ENCODE results near the gene FNDC3B.

FNDC3B gene

DNA sequence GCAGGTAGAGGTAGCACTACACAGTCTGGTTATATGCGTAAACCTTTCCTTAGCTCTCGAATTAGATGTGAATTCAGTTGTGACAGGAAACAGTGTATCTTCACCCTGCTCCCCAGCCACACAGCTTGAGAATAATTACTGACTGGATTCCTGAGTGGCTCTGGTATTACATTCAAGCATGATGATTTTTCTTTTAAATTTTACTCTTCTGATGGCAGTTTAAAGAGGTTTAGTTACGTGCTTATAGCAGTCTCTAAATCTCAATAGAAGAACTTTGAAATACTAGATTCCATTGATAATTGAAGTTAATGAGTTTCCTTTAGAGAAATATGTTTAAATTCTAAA lies 98.8 kb downstream of the FNDC3B start:
- TF ChIP-seq, protein P1, sequence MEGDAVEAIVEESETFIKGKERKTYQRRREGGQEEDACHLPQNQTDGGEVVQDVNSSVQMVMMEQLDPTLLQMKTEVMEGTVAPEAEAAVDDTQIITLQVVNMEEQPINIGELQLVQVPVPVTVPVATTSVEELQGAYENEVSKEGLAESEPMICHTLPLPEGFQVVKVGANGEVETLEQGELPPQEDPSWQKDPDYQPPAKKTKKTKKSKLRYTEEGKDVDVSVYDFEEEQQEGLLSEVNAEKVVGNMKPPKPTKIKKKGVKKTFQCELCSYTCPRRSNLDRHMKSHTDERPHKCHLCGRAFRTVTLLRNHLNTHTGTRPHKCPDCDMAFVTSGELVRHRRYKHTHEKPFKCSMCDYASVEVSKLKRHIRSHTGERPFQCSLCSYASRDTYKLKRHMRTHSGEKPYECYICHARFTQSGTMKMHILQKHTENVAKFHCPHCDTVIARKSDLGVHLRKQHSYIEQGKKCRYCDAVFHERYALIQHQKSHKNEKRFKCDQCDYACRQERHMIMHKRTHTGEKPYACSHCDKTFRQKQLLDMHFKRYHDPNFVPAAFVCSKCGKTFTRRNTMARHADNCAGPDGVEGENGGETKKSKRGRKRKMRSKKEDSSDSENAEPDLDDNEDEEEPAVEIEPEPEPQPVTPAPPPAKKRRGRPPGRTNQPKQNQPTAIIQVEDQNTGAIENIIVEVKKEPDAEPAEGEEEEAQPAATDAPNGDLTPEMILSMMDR (IDR thresholded peaks at IDR 0.05; ENCODE audit: insufficient read depth, low read length, poor library complexity, severe bottlenecking) = no peak
- no peak for TF ChIP-seq EZH2phosphoT487 (conservative IDR thresholded peaks at IDR 0.05; ENCODE audit: low read length)
- H3K36me3 ChIP-seq (ENCODE audit: low read length) = no peaks in the 10 kb centered on the region
- H2AFZ ChIP-seq (ENCODE audit: low read depth, low read length, severe bottlenecking) = no peak overlapping the region
- H3K27ac ChIP-seq (ENCODE audit: low read depth, low read length) = no peak overlapping the region
- H3F3A ChIP-seq (ENCODE audit: insufficient read depth) = no peaks in the 10 kb centered on the region
- H3K9me3 ChIP-seq (ENCODE audit: insufficient read depth, low read length) = no peaks in the 10 kb centered on the region
- H3K27me3 ChIP-seq (ENCODE audit: low read length) = no peaks in the 10 kb centered on the region
- H3K9ac ChIP-seq (ENCODE audit: low read length) = no peak overlapping the region
- no peaks in the 10 kb centered on the region for H3K9me2 ChIP-seq (replicated peaks; ENCODE audit: insufficient read depth, low read length)
- no peak overlapping the region for H3K4me3 ChIP-seq (ENCODE audit: insufficient read depth, low read length, poor library complexity, severe bottlenecking)
- no peaks in the 10 kb centered on the region for H3K79me2 ChIP-seq (ENCODE audit: insufficient read depth, low read length)
- H4K20me1 ChIP-seq (ENCODE audit: low read depth, low read length) = no peaks in the 10 kb centered on the region
- no peak overlapping the region for H3K4me2 ChIP-seq (ENCODE audit: low read depth, low read length, poor library complexity, severe bottlenecking)

DNA sequence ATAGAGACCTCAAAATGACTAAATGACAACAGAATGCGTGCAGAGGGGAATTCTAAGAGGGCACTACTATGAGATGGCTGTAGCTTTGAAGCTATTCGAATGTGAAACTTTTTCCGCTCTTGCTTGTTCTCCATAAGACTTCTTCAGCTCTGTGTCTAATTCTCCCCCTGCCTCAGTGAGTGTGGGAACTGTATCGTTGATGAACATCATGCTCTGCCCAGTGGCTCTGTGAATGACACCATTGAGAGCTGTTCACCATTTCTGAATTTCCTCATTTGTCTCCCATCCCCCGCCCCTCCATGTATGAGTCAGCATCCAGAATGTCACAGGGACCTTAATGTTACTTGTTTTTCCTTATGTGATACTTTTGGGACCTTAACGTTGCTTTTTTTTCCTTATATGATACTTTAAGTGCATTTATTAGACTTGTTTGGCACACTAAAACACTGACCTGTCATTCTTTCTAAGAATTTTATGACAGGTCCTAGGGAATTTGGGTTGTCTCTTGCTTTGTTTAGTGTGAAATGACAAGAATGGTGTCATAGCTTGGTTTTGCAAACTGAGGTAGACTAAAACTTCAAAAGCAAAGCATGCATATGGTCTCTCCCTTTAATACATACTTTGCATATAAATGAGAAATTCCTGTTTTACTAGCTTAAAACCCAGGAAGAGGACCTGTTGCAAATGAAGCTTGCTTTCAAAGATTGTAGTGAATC lies 99.6 kb downstream of the FNDC3B start:
- H2AFZ ChIP-seq (ENCODE audit: low read depth, low read length, severe bottlenecking) = no peak overlapping the region
- H3K36me3 ChIP-seq (ENCODE audit: low read length) = no peaks in the 10 kb centered on the region
- H3K27ac ChIP-seq (ENCODE audit: low read depth, low read length) = no peak overlapping the region
- H3K4me2 ChIP-seq (ENCODE audit: low read depth, low read length, poor library complexity, severe bottlenecking) = no peak overlapping the region
- H3F3A ChIP-seq (ENCODE audit: insufficient read depth) = no peaks in the 10 kb centered on the region
- H3K79me2 ChIP-seq (ENCODE audit: insufficient read depth, low read length) = no peaks in the 10 kb centered on the region
- no peaks in the 10 kb centered on the region for H3K27me3 ChIP-seq (ENCODE audit: low read length)
- H3K9me2 ChIP-seq (replicated peaks; ENCODE audit: insufficient read depth, low read length) = no peaks in the 10 kb centered on the region
- TF ChIP-seq EZH2phosphoT487 (conservative IDR thresholded peaks at IDR 0.05; ENCODE audit: low read length) = no peak
- H3K4me3 ChIP-seq (ENCODE audit: insufficient read depth, low read length, poor library complexity, severe bottlenecking) = no peak overlapping the region
- no peaks in the 10 kb centered on the region for H3K9me3 ChIP-seq (ENCODE audit: insufficient read depth, low read length)
- H4K20me1 ChIP-seq (ENCODE audit: low read depth, low read length) = no peaks in the 10 kb centered on the region
- no peak overlapping the region for H3K9ac ChIP-seq (ENCODE audit: low read length)

DNA sequence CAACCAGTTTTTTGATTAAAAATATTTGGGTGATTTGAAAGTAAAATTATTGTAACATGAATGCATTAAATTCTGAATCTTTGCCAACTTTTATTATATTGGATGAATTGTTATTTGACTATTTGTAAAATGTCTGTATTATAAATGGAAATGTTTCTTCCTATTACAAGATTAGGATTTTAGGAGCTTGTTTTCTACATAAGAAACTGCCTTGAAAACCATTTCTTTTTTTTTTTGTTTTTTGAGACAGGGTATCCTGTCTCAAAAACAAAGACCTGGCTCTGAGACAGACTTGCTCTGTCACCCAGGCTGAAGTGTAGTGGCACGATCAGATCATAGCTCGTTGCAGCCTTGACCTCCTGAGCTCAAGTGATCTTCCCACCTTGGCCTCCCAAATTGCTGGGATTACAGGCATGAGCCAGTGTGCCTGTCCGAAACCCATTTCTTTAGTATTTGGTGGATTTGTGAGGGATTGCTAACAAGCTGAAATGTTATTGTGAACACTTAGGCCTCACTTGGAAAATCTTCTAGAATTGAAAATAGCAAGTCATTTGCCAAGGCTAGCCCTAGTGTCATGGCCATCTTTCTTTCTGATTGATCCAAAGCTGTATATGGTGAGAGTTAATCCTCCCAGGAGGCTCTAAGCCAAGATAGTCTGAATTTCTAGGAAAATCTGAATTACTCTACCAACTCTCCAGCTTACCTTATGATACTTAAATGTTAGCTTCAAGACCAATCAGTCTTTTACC lies 100.3 kb downstream of the FNDC3B start:
- H3K4me3 ChIP-seq (ENCODE audit: insufficient read depth, low read length, poor library complexity, severe bottlenecking) = no peak overlapping the region
- no peaks in the 10 kb centered on the region for H3K9me3 ChIP-seq (ENCODE audit: insufficient read depth, low read length)
- H3K36me3 ChIP-seq (ENCODE audit: low read length) = no peaks in the 10 kb centered on the region
- H3K9me2 ChIP-seq (replicated peaks; ENCODE audit: insufficient read depth, low read length) = no peaks in the 10 kb centered on the region
- H3K4me2 ChIP-seq (ENCODE audit: low read depth, low read length, poor library complexity, severe bottlenecking) = no peak overlapping the region
- no peak for TF ChIP-seq EZH2phosphoT487 (conservative IDR thresholded peaks at IDR 0.05; ENCODE audit: low read length)
- TF ChIP-seq, protein P1 (IDR thresholded peaks at IDR 0.05; ENCODE audit: insufficient read depth, low read length, poor library complexity, severe bottlenecking) = no peak
- H4K20me1 ChIP-seq (ENCODE audit: low read depth, low read length) = no peaks in the 10 kb centered on the region
- no peak overlapping the region for H2AFZ ChIP-seq (ENCODE audit: low read depth, low read length, severe bottlenecking)
- no peak overlapping the region for H3K27ac ChIP-seq (ENCODE audit: low read depth, low read length)
- H3K79me2 ChIP-seq (ENCODE audit: insufficient read depth, low read length) = no peaks in the 10 kb centered on the region
- no peaks in the 10 kb centered on the region for H3K27me3 ChIP-seq (ENCODE audit: low read length)
- H3K9ac ChIP-seq (ENCODE audit: low read length) = no peak overlapping the region
- H3F3A ChIP-seq (ENCODE audit: insufficient read depth) = no peaks in the 10 kb centered on the region

Data from SU-DHL-6 (cell line).